Activated naive CD4-positive, alpha-beta T cell treated with anti-CD3 and anti-CD28 coated beads, Interleukin-2, amount 50 U/mL, for 16 hours (primary cell): ENCODE results near the gene SLC25A22.

Experiments used
- DNase-seq: peaks from one replicate; pipeline ENCODE4 v3.0.0-alpha.2; 2020

The SLC25A22 gene

GRCh38 chr11:788009-788640 lies 10.0 kb downstream of the SLC25A22 start:
- no peak for DNase-seq

- no peak for DNase-seq
These were observed 10.9 kb downstream of the SLC25A22 start for GRCh38 chr11:787084-787675.

GRCh38 chr11:786235-787083 lies 11.6 kb downstream of the SLC25A22 start:
- DNase-seq, result no peak

GRCh38 chr11:783581-784015 lies 14.5 kb downstream of the SLC25A22 start:
- peak; percentile 51 for DNase-seq

GRCh38 chr11:782264-783174 lies 15.6 kb downstream of the SLC25A22 start:
- DNase-seq, result no peak

GRCh38 chr11:779955-780532 lies 18.0 kb downstream of the SLC25A22 start:
- DNase-seq, result no peak

GRCh38 chr11:778976-779954 lies 18.8 kb downstream of the SLC25A22 start:
- DNase-seq, result no peak

GRCh38 chr11:777288-778255 lies 20.5 kb downstream of the SLC25A22 start, which contains the start of gene GATD1:
GATD1 (minus strand) TSS chr11:777487; CDS start chr11:777462, 25 bp downstream.
- DNase-seq, result peak; percentile 96

GRCh38 chr11:776561-777287 lies 21.4 kb downstream of the SLC25A22 start:
- DNase-seq, result no peak

GRCh38 chr11:776263-776560 lies 21.9 kb downstream of the SLC25A22 start:
- DNase-seq, result no peak

GRCh38 chr11:774873-775592 lies 23.0 kb downstream of the SLC25A22 start:
- DNase-seq, result no peak

GRCh38 chr11:773830-774229 lies 24.3 kb downstream of the SLC25A22 start:
- DNase-seq, result no peak

- no peak for DNase-seq
These were observed 24.7 kb downstream of the SLC25A22 start for GRCh38 chr11:773425-773824.

GRCh38 chr11:772429-773390 lies 25.4 kb downstream of the SLC25A22 start:
- no peak for DNase-seq

GRCh38 chr11:771617-772204 lies 26.4 kb downstream of the SLC25A22 start:
- no peak for DNase-seq

- DNase-seq, result no peak
These were observed 27.2 kb downstream of the SLC25A22 start for GRCh38 chr11:770642-771616.
